Lower leg skin (tissue), 3 donors: ENCODE results near the gene SOS1.

ENCODE experiments used
- POLR2A ChIP-seq, 2 donors: fragments of 450-650 bp; IDR thresholded peaks; one replicate each; pipeline ENCODE4 v1.6.1; 2016 to 2017; ENCODE audit warnings: antibody characterized with exemption in 2 of 2, mild to moderate bottlenecking in 1 of 2, moderate library complexity in 1 of 2
- TF ChIP-seq, protein P1 (sequence below), 3 donors: fragments of 450-650 bp; IDR thresholded peaks; one replicate each; pipeline ENCODE4 v1.5.1; 2016; ENCODE audit warnings: antibody characterized with exemption in 3 of 3, mild to moderate bottlenecking in 3 of 3, moderate library complexity in 2 of 3

DNA sequence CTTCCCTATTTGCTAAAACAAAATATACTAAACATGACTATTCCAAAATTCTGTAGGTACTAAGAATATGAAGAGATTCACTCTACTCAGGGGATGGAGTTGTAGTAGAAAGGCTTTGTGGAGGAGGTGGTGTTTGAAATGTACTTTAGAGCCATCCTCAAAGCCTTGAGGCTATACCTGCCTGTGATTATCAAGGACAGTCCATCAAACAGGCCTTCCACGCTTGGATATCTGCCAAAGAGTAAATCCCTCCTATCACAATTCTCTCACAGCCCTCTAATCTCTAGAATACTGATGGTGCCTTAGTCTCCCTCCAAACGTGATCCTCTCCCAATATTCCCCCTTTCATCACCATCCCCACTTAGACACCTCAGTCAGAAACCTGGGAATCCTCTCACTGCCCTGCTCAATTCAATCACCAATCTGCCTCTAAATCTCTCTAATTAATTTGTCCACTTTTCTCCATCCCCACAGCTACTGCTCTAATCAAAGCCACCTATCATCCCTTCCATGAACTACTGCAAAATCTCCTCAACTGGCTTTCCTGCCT is 13.1 kb downstream of the SOS1 start:
- TF ChIP-seq, protein P1, sequence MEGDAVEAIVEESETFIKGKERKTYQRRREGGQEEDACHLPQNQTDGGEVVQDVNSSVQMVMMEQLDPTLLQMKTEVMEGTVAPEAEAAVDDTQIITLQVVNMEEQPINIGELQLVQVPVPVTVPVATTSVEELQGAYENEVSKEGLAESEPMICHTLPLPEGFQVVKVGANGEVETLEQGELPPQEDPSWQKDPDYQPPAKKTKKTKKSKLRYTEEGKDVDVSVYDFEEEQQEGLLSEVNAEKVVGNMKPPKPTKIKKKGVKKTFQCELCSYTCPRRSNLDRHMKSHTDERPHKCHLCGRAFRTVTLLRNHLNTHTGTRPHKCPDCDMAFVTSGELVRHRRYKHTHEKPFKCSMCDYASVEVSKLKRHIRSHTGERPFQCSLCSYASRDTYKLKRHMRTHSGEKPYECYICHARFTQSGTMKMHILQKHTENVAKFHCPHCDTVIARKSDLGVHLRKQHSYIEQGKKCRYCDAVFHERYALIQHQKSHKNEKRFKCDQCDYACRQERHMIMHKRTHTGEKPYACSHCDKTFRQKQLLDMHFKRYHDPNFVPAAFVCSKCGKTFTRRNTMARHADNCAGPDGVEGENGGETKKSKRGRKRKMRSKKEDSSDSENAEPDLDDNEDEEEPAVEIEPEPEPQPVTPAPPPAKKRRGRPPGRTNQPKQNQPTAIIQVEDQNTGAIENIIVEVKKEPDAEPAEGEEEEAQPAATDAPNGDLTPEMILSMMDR (IDR thresholded peaks at IDR 0.05): no peak
- TF ChIP-seq POLR2A (IDR thresholded peaks at IDR 0.05): no peak
